GM23338 (cell line): ENCODE measurements around the gene CDC42BPA.

ENCODE experiments used
- REST ChIP-seq: IDR thresholded peaks from one replicate; pipeline ENCODE4 v1.6.1; 2018; ENCODE audit warnings: antibody characterized with exemption; ENCODE audit not compliant: unreplicated experiment
- TF ChIP-seq, protein P1 (sequence below), 2 experiments: fragments of 200-600 bp in 1 of 2; sonication (generic) in 1 of 2; conservative IDR thresholded peaks; 2 replicates each; pipeline versions ENCODE4 v1.5.1 to v1.6.1; 2016 to 2017; ENCODE audit warnings: antibody characterized with exemption in 2 of 2, low read depth in 2 of 2, mild to moderate bottlenecking in 2 of 2, moderate library complexity in 1 of 2

DNA sequence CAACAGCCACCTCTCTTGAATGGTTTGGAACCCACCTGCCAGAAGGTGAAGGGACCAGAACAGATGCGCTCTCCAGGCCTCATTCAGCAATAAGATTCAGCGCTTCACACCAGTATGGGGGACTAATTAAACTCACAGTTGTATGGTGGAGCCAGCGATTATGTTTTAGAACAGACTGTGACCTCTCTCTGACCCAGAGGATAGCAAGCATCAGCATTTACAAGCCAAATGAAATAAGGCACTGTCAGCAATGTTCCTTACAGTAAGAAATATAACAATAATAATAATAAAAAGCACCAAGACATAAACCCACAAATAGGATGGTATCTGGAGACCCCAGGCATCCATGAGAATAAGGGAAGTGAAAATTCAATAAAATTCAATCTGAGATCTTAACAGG is 6.9 kb upstream of the CDC42BPA start:
- TF ChIP-seq, protein P1, sequence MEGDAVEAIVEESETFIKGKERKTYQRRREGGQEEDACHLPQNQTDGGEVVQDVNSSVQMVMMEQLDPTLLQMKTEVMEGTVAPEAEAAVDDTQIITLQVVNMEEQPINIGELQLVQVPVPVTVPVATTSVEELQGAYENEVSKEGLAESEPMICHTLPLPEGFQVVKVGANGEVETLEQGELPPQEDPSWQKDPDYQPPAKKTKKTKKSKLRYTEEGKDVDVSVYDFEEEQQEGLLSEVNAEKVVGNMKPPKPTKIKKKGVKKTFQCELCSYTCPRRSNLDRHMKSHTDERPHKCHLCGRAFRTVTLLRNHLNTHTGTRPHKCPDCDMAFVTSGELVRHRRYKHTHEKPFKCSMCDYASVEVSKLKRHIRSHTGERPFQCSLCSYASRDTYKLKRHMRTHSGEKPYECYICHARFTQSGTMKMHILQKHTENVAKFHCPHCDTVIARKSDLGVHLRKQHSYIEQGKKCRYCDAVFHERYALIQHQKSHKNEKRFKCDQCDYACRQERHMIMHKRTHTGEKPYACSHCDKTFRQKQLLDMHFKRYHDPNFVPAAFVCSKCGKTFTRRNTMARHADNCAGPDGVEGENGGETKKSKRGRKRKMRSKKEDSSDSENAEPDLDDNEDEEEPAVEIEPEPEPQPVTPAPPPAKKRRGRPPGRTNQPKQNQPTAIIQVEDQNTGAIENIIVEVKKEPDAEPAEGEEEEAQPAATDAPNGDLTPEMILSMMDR (conservative IDR thresholded peaks at IDR 0.05; ENCODE audit: low read depth in 2 of 2) = no peak
- no peak for TF ChIP-seq REST
